NCI-H82 (cell line): ENCODE measurements around the gene NFKBIA.
"Not testable (repeated sequence)": the region's sequence is repeated elsewhere in the genome, so short reads cannot be mapped to it uniquely, and the experiment has no call there.

ENCODE experiments used
- DNase-seq: peaks from one replicate; lab custom pipeline; 2025; lab: John Stamatoyannopoulos, UW

The NFKBIA gene

DNA sequence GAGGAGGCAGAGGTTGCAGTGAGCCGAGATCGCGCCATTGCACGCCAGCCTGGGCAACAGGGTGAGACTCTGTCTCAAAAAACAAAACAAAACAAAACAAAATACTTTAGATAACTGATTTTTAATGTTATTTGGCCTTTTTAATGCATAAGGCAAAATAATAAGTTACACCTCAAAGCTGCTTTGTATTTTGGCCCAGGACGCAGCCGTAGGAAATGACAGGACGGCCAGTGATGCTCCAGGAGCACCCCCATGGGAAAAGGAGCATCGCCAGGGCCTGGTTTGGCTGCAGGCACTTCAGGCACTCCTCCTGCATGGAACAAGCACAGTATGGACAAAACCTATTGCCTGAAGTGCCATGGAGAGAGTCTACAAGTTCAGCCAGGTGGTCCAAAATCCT lies 3.5 kb upstream of the NFKBIA start:
- no peak for DNase-seq

DNA sequence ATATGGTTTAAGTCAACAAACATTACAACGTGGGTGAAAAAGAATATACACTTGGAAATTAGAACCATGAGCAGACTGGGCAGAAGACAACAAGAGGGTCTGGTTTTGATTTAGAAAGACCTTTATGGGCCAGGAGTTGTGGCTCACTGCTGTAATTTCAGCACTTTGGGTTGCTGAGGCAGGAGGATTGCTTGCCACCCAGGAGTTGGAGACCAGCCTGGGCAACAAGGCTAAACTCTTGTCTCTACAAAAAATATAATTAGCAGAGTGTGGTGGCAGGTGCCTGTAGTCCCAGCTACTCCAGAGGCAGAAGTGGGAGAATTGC lies 2.7 kb upstream of the NFKBIA start:
- DNase-seq = no peak

DNA sequence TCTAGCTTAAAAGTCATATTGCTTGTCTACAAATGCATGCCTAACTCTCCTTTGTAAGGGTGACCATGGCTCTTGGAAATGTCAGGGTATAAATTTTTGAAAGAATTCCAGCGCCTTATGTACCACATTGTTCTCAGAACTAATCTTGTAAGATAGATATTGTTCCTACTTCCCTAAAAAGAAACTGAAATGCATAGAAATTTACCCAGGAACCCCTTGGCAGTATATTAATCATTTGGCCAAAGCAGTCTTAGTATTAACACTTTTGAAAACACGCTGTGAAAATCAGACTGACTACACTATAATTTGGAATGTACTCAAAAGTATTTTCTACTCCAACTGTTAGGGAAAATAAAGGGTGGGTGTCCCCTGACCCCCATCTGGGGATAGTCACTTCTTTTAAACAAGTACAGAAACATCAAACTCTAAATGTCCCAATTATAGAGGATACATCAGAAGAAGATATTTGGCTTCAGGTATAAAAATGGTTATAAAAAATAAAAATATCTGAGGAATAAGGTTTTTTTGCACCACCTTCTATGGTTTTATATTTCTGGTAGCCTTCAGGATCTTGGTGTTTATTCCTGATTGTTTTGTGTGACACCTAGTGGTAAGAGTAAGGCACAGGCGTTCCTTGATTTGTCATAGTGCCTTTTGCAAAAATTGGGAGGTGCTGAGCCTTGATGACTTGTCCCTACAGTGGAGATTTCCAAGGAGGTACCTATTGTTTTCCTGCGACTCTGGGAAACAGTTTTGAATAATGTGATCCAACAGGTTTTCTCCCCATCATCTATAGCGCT lies 2.2 kb upstream of the NFKBIA start:
- DNase-seq = peak; percentile 69

DNA sequence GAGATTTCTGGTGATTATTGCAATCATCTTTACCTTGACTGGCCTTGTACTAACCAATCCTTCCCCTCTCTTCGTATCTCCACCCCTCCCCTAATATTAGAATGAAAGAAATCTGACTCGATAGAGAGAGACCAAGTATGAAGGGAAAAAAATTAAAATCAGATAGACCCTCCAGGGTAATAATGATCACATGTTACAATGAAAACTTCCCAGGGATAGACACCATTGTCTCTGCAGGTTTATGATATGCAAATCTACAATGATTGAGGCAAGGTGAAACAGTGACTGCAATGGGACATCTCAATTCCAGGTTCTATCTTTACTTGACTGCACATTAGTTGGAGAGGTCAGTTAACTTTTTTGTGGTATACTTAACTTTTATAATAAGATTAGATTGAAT lies 1.5 kb upstream of the NFKBIA start:
- no peak for DNase-seq

DNA sequence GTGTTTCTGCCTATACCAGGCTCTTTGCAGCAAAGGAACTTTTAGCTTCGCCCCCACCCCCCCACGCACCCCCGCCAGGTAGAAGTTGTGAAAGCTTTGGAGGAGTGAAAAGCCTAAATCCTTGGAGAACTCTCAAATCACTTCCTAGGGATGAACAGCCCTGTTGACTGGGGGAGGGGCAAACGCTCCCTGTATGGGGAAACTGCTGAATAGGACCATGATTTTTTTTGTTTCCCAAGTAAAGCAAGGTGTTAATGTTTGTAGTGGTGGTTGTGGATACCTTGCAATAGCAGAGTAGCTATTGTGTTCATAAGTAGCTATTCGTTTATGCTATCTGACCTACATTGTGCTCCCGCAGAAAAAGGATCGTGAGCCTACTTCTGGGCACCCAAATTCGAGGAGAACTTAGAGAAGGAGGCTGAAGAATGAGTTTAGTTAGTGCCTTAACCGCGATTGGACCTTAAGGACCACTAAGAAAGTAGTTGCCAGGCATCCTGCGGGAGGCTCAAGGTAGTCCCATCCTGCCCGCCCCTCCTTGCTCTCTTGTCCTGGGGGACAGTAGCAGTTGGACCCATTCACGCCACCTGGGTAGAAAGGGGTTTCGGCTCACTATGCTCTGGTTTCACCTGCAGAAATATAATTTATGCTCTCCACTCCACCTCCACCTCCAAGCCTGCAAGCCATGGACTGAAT lies 901 bp upstream of the NFKBIA start:
- DNase-seq = peak; percentile 61

GRCh38 chr14:35403603-35404448 lies 723 bp downstream of the NFKBIA start:
- peak; percentile 92 for DNase-seq

DNA sequence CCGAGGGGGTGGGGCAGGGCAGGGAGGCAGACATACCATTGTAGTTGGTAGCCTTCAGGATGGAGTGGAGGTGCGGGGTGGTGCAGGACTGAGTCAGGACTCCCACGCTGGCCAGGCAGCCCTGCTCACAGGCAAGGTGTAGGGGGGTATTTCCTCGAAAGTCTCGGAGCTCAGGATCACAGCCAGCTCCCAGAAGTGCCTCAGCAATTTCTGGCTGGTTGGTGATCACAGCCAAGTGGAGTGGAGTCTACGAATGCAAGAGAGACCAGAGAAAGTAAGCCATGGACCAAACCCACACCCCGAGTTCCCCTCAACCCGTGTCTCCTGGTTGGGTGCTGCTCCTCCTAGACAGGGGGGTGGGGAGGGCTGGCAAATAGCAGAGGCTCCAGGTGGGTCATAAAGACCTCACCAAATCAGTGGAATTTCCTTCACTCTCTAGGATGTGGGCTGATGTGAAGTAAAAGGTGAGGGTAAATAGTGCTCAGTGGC lies 1.4 kb downstream of the NFKBIA start:
- DNase-seq = no peak

- DNase-seq = no peak
Observed at GRCh38 chr14:35402323-35403113, 2.0 kb downstream of the NFKBIA start.

DNA sequence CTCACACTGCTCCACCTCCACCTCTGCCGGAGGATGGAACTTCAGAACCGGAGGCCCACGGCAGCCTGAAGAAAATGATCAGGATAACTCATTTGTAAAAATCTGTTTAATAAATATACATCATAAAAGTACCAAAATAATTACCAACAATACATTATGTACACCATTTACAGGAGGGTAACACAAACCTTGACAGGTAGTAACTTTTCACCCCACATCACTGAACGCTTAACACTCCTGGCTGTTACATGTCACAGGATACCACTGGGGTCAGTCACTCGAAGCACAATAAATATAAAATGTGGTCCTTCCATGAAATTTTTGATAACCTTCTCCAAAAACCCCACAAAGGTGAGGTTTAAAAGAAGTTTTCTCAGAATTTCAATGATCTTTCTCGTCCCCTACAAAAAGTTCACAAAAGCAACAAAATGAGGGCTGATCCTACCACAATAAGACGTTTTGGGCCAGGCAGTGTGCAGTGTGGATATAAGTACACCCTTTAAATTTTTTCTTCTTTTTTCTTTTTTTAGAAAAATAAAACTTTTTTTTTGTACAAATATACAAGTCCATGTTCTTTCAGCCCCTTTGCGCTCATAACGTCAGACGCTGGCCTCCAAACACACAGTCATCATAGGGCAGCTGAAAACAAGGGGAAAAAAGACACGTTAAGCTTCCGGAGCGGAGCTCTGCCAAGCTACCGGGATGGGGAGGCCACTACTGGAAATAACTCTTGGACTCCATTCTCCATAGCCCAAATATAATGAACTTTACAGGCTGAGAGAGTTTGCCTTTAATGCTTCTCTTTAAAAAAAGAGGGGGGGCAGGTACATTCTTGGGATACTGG lies 2.9 kb downstream of the NFKBIA start:
- no peak for DNase-seq

- no peak for DNase-seq
Observed at GRCh38 chr14:35400648-35401421, 3.7 kb downstream of the NFKBIA start.

DNA sequence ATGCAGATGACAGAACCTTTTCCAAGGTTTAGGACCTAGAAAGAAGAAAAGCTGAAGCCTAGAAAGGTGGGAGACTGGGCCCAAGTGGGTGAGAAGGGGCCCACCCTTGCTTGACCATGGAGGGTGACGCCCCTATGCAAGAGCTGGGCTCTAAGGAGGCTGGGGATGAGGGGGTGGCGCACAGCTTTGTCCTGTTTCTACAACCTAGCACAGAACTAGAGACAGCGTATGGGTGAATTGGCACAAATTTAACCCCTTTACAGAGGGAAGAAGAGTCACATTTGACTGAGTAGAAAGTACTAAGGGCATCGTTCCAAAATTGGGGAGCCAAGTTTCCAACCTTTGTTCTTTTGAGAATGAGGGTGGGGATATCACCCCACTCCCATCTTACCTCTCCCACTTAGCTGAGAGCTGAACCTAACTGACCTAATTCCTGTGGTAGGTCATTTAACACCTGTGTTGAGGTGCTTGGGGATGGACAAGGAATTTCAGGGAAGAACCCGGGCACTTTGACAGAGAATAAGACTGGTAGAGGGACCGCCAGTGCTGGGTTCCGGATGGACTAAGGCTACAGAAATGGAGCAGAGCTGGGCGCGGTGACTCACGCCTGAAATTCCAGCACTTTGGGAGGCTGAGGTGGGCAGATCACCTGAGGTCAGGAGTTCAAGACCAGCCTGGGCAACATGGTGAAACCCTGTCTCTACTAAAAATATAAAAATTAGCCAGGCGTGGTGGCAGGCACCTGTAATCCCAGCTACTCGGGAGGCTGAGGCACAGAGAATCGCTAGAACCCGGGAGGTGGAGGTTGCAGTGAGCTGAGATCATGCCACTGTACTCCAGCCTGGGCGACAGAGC lies 5.2 kb downstream of the NFKBIA start:
- no peak for DNase-seq

DNA sequence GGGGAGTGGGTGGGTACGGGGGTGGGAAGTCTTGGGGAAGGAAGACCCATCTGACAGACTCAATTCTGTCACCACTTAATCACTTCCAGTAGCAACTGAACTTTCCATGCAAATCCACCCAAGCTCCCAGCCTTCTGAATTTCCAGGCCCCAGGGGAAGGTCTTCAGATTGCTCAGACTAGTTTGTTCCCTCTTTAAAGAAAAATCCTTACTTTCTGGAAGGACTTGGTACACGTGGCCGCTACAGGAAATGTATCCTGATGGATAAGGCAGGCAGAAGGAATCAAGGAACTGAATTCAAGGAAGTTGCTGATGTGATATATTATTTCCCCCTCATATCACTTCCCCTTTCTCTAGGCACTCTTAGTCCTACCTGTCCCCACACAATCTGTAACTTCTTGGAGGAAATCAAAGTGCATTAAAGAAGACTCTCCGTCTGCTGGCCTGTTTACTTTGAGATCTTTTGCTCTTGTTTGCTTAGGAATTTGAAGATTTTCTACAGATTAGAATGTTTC lies 6.4 kb downstream of the NFKBIA start:
- DNase-seq = no peak

GRCh38 chr14:35396610-35397009 lies 7.9 kb downstream of the NFKBIA start:
- DNase-seq = not testable (repeated sequence)

- no peak for DNase-seq
Observed at GRCh38 chr14:35395283-35395682, 9.3 kb downstream of the NFKBIA start.

DNA sequence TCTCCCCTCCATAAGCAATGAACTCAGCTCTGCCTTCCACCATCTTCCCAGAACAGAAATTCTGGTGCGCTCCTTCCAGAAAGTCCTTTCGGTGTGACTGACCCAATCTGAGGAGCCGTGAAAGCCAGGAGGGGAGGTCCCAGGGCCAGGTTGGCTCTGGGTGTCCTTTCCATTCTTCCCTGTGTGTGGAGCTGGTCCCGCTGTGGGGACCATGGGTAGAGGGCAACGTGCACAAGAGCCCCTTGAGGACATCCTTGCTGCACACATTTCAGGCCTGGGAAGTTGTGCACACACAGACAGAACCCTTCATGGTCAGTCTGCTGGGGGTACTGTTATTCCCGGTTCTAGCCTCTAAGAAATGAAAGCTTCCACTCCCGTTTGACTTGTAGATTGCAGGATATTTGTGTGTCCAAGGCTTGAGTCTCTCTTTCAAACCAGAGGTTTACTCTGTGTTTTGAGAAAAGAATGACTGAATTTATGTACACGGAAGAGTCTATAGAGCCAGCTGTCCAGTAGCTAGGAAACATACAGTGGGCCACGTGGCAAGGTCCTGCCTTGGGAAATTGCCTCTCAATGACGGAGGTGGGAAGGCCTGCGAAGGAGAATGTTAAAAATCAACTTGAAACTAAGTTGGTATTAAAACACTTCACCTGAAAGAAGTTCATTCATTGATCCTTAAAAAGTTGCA lies 10.1 kb downstream of the NFKBIA start:
- DNase-seq = no peak

DNA sequence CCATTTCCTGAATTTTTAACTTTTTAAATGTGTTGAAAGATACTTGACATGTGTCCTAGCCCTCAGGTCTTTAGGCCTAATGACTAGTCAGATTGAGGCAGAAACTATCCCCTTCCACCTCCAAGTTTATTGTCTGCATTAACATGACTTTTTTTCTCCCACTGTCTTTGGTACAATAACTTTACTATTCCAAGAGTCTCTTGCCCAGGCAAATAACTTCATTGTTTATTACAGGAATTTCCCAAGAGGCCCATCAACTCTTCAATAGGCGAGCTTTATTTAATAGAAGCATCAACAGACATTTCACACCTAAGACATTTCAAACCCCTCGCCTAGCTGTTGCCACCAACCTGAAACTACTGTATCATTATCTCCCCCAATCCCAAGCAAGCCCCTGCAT lies 10.7 kb downstream of the NFKBIA start:
- no peak for DNase-seq

DNA sequence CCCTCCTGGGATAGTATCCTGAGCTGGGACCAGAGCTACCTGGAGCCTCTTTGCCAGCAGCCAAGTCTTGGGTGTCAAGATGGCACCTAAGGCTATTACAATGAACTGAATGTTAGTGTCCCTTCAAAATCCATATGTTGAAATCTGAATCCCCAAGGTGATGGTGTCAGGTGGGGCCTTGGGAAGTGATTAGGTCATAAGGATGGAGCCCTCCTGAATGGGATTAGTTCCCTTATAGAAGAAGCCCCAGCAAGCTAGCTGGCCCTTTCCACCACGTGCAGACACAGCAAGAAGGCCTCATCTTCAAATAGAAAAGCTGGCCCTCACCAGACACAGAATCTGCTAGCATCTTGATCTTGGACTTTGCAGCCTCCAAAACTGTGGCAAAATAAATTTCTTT lies 12.4 kb downstream of the NFKBIA start:
- no peak for DNase-seq

- no peak for DNase-seq
Observed at GRCh38 chr14:35391388-35391710, 13.2 kb downstream of the NFKBIA start.
